Activated T-cell treated with anti-CD3 and anti-CD28 coated beads for 1 hour (primary cell): Measurements from ENCODE around the gene NR6A1.

Source experiments
- DNase-seq: peaks from one replicate; pipeline ENCODE4 v3.0.0-alpha.2; 2020; ENCODE audit warnings: low read depth

NR6A1 gene

DNA sequence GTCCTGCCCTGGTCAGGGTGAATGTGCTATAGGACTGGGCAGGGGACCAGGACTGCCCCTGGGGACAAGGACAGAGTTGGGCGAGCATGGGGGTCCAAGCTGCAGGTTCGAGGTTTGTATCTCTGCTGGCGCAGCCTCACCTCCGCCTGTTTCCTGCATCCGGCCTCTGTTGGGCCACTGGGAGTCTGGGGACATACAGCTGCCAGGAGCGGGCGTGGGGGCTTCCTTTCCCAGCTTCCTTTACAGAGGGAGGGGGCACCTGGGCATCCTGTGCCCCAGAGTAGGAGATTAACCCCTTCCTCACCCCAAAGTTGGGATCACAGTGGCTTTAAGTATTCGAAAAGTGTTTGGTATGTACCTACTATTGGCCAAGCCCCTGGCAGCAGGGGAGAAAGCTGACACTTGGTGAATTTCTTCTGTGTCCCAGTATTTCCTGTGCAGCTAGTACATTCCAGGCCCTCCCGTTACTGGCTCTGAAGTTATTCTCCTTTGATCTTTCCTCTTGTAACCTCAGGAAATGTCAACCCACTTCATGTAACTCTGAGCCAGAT is 24.8 kb upstream of the NR6A1 start:
- DNase-seq: no peak

DNA sequence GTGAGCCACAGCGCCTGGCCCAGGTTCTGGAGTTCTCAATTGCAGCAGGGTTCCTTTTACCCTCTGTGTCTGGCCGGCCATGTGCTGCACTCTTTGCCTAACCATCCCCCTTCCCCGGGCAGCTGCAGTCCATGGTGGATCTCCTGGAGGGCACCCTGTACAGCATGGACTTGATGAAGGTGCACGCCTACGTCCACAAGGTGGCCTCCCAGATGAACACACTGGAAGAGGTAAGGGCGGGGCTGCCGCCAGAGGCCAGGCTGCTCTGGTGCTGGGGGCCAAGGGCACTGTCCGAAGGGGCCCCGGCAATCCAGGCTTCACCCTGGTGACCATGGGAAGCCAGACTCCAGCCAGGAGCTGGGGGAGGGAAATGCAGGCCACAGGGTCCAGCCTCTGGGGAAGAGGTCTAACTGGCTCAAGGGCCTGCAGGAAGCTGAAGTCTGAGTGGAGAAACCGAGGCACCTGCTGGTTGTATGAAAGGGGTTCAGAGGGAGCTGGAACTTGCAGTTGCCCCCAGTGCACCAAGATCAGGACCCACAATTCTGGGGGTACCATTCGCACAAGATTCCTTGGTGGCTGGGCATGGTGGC is 23.9 kb upstream of the NR6A1 start:
- no peak for DNase-seq

DNA sequence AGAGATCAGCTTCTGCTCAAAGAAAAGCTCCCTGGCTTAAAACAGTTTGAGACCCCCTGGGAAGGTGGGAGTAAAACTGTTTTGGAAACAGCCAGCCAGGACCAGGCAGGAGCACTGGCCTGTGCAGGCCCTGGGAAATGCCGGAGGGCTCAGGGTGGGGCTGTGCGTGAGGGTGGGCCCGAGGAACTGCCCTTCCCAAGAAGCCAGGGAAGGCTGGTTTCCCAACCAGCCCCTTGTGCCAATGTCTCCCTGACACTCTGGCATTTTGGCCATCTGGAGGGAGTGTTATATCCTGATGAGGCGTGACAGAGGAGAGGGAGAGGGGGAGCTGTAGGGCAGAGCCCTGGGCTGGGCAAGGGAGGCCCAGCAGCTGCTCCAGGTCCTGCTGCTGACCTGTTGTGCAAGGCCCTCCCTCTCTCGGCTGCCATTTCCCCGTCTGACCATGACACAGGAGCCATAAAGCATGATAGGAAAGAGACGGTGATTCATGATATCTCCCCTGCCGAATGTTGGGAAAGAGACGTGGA is 22.0 kb upstream of the NR6A1 start:
- no peak for DNase-seq

DNA sequence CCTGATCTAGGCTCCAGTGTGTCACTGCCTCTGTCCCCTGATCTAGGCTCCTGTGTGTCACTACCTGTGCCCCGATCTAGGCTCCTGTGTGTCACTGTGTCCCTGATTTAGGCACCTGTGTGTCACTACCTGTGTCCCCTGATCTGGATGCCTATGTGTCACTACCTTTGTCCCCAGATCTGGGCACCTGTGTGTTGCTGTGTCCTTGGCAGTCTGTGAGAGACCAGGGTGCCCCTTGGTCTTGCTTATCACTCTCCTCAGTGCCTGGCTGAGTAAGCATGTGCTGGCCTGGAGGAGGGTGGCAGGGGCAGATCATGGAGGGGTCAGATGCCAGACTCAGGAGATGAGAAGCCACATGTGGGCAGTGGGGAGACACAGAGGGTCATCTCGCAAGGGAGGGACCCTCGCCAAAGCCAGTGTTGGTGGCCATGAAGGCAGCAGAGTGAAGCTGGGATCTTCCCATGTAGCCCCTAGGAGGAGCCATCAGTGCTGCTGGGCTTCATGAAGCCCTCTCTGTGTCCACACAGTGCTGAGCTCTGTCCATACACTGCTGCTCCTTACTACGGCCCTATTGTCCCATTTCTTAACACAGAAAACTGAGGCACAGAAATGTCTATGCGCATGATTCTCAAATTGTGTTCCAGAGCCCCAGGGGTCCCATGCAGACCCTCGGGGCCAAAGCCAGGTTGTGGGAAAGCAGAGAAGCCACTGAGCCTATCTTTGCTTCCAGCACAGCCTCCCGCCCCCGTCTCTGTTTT is 21.3 kb upstream of the NR6A1 start:
- no peak for DNase-seq

DNA sequence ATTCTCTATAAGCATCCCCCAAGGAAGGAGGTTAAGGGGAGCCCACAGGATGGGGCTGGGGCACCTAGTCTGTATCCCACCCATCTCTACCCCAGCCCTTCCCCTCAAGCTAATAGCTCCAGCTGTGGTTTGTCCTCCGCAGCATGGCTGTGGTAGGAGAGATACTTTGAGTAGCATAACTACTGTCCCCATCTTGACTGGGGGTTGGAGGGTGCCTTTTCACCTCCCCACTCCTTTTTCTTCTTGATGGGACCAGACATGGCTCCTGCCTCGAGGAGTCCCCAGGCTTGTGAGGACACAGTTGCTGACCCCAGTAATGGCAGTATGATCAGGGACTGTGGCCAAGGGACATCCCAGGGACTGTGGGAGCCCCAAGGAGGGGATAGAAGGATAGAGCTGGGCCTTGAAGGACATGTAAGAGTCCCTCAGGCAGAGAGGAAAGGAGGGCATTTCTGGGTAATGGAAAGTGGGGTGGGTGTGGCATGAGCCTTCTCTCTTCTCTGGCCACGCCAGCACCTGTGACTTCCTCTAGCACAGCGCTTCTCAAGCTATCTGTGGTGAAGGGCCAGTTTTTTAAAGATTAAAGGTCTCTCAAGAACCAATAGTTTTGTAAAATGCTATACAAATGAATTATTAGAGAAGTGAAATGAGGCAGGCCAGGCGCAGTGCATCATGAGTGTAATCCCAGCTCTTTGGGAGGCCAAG is 19.8 kb upstream of the NR6A1 start:
- no peak for DNase-seq

DNA sequence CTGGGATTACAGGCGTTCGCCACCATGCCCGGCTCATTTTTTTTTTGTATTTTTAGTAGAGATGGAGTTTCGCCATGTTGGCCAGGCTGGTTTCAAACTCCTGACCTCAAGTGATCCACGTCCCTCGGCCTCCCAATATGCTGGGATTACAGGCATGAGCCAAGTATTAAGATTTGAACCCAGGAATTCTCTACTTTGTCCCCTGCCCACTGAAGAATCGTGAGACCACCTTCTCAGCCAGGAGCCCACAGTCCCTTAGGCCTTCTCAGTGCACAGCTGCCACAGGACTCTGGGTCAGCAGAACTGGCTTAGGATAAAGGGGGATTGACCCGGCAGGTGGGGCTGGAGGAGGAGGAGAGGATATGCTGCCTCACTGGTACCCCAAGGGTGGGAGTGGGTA is 19.2 kb upstream of the NR6A1 start:
- no peak for DNase-seq

DNA sequence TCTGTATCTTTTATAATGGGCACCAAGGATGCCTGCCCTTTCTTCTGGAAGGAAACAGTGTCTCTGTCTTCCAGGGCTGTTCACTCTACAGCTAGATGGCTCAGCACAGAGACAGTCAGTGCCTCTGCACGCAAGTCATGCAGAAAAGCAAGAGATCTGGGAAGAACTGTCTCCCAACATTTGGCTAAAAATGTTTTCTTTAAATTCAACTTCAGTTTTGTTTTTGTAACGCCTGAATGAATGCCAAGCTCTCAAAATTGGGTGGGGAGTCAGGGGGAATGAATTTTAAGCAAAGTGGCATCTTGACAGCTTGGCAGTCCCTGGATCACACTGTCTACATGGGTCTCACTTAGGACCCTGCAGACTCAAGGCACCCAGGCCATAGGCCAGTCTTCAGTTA is 18.4 kb upstream of the NR6A1 start:
- no peak for DNase-seq

DNA sequence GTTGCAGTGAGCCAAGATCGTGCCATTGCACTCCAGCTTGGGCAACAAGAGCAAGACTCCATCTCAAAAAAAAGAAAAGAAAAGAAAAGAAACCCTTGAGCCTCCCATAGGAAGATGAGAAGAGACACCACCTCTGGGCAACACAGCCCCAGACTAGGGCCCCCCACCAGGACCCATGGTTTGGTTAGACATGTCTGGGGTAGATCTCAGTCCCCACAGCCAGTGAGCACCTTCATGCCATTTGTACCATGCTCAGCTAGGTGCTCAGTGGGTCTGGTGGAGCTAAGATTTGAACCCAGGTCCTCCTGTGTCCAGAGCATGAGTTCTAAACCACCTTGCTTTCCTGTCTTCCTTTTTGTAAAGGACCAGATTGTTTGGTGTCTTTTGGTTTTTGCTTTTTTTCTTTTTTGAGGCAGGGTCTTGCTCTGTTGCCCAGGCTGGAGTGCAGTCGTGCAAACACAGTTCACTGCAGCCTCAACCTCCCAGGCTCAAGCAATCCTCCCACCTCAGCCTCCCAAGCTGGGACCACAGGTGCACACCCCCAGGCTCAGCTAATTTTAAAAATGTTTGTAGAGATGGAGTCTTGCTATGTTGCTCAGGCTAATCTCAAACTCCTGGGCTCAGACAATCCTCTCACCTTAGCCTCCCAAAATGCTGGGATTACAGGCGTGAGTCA is 17.6 kb upstream of the NR6A1 start:
- no peak for DNase-seq

DNA sequence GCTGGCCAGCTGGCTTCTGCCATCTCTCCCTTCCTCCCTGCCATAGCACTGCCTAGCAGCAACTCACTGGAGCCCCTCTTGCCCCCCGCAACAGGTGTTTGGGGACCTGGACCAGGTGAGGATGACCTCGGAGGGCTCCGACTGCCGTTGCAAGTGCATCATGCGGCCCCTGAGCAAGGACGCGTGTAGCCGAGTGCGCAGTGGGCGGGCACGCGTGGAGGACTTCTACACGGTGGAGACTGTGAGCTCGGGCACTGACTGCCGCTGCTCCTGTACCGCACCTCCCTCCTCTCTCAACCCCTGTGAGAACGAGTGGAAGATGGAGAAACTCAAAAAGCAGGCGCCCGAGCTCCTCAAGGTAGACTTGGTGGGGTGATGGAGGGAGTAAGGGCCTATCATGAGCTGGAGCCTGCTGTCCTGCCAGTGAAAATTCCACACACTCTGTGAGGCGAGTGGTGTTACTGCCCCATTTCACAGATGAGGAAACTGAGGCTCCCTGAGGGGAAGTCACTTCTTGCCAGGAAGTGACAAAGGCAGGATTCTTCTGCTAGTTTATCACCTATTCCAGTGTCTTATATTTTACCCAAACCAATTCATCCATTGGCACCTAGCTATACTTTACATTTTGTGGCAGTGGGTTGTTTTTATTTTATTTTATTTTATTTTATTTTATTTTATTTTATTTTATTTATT is 15.9 kb upstream of the NR6A1 start:
- DNase-seq: no peak

DNA sequence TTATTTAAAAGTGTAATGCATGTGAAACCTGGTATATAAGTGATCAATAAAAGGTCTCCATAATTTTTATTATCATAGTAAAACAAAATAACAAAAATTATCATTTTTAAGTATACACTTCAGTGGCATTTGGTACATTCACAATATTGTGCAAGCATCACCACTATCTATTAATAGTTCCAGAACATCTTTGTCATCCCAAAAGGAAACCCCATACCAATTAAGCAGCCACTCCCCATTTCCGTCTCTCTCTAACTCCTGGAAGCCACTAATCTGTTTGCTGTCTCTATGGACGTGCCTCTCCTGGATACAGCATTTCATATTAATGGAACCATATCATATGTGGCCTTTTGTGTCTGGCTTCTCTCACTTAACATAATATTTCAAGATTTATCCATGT is 13.4 kb upstream of the NR6A1 start:
- DNase-seq: no peak

DNA sequence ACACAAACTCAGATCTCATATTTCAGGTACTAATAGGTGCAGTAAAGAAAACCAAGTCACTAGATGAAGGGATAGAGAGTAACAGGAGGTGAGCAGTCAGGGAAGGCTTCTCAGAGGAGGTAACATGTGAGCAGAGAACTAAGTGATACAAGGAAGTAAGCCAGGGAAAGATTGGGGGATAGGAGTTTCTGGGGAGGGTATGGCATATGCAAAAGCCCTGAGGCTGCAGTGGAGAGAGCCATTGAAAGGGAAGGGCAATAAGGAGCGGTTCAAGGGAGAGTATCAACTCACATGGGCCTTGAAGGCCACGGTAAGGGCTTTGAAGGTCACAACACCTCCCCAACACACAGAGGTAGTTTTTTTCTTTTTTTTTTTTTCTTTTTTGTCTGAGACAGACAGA is 12.7 kb upstream of the NR6A1 start:
- DNase-seq: no peak

- no peak for DNase-seq
These were observed 11.8 kb upstream of the NR6A1 start for GRCh38 chr9:124782661-124783574.

- no peak for DNase-seq
These were observed 11.0 kb upstream of the NR6A1 start for GRCh38 chr9:124781967-124782660.

DNA sequence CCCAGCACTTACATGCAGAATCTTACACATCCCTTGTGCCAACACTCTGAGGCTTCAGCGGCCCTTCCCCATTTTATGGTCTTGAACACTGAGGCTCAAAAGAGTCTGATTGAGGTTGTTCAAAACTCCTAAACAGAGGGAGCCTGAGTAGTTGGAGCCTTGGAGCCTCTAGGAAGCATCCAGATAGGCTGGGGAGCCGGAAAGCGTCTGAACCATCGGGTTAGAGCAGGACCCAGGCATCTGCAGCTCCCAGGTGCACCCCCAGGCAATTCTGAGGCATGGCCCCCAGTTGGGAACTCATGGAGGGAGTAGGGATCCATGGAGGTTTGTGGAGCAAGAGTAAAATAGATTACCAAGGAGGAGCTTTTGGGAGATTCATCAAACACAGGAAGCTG is 9.6 kb upstream of the NR6A1 start:
- DNase-seq: no peak

DNA sequence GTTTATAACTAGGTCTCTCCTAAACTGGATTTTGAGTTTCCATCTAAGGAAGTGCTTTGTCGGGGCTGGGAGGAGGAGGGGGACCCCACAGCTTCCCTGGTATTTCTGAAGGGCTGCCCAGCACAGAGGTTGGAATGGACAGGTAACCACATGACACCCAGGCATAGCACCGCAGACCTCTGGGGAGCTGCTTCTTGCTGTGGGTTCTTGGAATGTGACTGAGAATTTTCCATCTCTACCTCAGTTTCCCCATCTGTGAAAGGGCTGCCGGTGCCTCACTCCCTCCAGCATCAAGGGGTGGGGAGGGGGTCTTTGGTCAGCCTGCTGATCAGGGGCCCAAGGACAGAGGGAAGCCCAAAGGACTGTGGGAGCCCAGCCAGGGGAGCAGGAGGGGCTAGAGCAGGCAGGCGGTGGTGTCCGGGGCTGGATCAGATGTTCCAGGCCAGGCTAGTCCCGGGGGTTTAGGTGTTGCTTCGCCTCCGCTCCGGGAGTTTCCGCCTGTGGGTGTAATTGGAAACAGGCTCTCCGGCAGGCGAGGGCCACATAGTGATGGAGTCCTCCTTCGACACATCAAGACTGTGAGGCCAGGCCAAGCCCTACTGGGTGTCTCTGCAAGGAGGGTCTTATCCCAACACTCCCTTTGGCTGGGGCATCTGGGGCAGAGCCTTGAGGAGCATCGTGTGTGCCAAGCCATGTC is 9.1 kb upstream of the NR6A1 start:
- DNase-seq: no peak

DNA sequence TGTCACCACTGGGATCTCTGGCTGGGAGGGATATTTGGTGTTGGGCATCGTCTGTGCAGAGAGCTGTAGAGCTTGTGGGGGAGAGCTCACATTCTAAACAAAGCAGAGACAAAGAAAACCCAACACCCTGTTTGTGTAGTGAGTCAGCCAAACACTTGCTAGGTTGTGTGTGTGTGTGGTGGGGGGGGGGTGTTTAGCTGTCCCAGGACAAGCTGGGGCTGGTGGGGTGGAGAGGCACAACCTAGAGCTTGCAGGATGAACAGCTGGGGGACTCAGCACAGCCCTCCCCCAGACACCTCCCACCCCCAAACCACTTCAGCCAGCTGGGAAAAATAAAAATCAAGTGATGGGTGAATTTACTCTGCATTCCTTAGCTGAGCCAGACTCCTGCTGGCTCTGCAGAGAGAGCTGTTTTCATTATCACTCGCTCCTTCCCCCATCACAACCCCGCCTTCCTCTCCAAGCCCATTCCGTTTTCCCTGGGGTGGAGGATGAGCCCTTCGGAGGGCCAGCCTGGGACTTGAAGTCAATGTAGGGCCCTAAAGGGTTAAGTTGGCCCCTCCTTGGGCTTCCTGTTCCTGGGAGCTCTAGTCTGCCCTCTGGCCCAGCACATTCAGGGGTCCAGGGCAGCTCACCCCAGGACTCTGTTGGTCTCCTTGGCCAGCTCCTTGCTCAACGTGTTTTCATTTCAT is 8.4 kb upstream of the NR6A1 start:
- no peak for DNase-seq

GRCh38 chr9:124778575-124779367 is 7.7 kb upstream of the NR6A1 start:
- no peak for DNase-seq
